ENCODE data around the gene C10orf105.

The C10orf105 gene

GRCh38 chr10:71737001-71737833 lies 17.6 kb upstream of the C10orf105 start:
- no peak for DNase-seq

GRCh38 chr10:71736570-71736952 lies 17.0 kb upstream of the C10orf105 start:
- DNase-seq: no peak

GRCh38 chr10:71735709-71736569 lies 16.4 kb upstream of the C10orf105 start:
- peak; percentile 43 for DNase-seq

DNA sequence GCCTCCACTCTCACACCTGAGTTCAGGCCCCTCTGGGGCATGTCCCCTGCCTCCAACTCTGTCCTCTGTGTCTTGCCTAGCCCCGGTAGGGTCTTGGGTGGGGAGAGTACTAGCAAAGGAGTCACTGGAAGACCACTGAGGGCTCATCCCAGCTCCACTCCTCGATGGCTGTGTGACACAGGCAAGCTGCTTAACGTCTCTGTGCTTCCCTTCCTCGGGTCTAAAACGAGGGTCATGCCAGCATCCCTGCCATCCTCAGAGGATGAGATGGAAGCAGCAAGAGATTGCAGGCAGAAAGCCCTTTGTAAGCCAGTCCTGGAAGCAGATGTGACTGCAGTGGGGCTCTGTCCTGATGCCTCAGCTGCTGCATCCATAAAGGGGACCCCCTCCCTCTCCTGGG lies 15.2 kb upstream of the C10orf105 start:
- DNase-seq: no peak

- DNase-seq: no peak
Observed at GRCh38 chr10:71731791-71732190, 12.2 kb upstream of the C10orf105 start.

DNA sequence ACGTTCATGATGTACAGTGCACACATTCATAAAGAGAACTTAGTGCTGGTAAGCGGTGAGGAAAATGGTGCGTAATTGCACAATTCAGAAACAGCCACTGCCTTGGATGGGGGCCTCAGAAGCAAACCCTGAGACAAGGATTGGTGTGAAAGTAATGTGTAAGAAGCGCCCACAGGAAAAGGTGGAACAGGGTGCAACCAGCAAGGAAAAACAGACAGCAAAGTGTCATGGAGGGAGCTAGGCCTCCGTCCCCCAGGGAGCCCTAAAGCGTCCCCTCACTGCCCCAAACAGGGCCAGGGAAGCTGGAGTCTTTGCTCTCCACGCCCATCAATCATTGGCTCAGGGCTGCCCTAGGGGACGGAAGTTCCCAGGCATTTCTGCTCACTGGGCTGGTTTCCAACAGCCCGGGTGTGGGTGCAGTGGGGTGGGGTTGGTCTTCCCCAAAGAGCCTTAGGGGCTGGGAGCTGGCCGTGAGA lies 9.6 kb upstream of the C10orf105 start:
- no peak for DNase-seq

DNA sequence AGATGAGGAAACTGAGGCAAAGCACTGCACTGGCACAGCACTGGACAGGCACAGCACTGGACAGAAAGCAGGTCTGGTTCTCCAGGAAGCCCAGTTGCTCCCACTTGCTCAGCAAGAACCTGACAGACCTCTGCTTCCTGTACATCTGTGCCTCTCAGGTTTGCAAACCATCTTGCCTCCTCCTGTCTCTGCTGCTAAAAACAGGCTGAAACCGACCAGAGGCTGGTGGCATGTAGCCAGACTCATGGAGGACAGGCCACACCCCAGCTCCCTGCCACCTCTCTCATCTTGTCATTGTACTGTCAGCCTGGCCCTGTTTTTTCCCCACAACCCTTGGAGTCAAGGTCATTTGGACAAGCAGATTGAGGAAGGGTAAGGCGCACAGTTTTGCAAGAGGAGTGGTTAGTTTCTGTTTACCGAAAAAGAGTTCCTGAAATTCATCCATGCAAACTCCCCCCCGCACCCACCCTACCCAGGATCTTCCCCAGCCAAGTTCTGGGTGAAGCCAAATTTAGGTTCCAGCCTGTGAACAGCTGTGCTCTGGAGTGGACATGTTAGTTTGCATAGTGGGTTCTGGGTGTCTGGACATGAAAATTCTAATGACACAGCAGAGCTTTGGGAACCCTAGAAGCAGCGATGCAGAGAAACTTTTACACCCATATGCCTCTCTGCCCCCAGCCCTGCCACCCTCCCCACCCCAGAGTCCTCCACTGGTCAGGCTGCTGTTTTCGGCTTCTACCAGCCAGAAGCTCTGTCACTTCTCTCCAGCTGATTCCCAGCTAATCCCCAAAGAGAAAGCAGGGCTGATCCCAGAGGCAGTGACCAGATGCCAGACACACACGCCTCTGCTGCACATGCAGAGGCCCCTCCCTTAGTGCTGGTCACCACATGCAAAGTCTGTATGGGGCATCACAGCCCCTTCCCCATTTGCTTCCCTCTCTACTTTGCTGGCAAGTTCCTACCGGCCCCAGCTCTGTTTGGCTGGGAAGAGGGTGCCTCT lies 8.5 kb upstream of the C10orf105 start:
- peak; percentile 56 for DNase-seq

GRCh38 chr10:71727105-71727737 lies 7.6 kb upstream of the C10orf105 start:
- peak; percentile 66 for DNase-seq

GRCh38 chr10:71726580-71727104 lies 7.1 kb upstream of the C10orf105 start:
- DNase-seq: peak; percentile 45

DNA sequence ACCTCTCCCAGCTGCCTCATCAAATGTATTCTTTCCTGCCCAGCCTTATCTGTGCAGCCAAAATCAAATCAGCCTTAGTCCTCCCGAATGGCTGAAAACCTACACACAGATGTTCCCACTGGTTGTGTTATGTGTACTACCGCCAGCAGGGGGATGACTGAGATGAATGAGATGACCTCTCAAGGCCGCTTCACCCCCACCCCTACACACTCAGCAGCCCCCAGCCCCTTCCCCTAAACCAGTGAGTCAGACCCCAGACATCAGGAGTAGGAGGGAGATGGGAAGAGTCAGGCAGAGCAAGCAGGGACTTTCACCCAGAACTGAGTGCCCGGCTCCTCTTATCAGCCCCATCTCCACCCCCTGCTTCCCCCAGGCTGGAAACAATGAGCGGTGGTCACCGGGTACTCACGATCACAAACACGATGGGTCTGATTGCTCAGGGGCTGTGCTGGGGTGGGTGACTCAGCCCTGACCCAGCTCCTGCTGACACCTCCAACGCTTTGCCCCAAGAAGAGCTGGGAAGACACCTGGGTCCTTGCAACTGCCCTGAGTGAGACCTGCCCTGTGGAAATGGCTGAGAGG lies 6.5 kb upstream of the C10orf105 start:
- DNase-seq: peak; percentile 72

GRCh38 chr10:71725249-71725648 lies 5.7 kb upstream of the C10orf105 start:
- DNase-seq: no peak

DNA sequence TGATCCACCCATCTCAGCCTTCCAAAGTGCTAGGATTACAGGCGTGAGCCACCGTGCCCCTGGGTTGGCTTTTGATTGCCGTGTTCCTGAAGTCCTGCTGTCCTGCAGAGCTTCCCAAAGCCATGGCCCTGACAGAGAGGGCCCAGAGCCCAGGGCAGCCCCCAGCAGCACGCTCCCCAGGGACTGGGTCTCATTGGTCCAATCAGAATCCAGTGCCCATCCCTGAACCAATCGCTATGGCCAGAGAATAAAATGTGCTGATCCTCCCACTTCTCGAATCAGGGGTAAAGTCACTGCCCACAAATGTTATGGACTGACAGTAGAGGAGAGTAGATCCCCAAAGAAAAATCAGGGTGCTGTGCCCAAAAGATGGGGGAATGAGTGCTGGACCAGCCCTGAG lies 5.0 kb upstream of the C10orf105 start:
- no peak for DNase-seq

GRCh38 chr10:71723311-71723710 lies 3.7 kb upstream of the C10orf105 start:
- DNase-seq: no peak

DNA sequence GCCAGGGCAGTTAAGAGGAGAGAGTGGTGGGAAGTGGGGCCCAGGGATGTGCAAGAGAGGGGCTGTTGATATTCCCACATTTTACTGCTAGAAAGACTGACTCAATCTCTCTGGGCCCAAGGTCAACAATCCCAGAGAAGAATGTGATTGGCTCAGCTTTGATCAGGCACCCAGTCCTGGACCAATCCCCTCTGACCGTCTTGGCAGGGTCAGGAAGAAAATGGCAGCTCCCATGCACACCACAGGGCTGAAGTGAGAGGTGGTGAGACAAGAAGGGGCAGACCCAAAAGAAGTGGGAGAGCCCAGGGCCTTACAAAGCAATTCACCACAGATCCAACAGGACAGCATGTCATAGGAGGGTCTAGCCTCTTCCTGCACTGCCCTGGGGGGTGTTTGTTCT lies 3.3 kb upstream of the C10orf105 start:
- no peak for DNase-seq

DNA sequence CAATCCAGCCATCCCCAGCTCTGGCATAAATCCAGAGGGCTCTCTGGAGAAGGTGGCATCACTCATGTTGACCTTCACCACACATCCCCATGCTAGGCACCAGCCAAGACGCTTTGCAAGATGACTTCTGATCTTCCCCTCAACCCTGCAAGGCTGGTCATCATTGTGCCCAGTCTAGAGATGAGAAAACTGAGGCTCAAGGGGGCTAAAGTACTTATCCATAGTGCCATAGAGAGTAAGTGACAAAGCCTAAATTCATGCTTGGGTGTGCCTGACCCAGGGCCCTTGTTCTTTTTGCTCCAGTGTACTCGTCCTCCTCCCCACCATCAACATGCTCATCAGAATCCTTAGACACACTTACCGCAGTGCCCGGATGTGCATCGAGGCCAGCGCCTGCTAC lies 1.7 kb upstream of the C10orf105 start:
- no peak for DNase-seq

DNA sequence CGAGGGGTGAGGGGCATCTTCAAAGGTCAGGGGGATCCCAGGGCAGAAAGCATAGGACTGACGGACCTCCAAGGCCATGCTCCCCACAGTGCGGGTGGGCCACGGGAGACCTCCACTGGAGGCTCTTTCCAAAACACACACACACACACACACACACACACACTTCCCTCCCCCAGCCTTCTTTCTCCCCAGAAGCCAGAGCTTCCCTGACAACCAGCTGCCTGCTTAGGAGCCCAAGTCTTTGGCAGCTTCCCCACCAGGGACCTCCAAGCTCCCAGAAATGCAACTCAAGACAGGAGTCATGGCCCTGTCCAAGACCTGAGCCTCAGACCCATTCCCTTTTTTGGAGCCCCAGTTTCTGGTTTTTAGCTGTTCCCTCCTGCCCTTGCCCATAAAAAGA lies 710 bp upstream of the C10orf105 start:
- DNase-seq: no peak

- DNase-seq: no peak
Observed at GRCh38 chr10:71719042-71719441, 536 bp downstream of the C10orf105 start.

DNA sequence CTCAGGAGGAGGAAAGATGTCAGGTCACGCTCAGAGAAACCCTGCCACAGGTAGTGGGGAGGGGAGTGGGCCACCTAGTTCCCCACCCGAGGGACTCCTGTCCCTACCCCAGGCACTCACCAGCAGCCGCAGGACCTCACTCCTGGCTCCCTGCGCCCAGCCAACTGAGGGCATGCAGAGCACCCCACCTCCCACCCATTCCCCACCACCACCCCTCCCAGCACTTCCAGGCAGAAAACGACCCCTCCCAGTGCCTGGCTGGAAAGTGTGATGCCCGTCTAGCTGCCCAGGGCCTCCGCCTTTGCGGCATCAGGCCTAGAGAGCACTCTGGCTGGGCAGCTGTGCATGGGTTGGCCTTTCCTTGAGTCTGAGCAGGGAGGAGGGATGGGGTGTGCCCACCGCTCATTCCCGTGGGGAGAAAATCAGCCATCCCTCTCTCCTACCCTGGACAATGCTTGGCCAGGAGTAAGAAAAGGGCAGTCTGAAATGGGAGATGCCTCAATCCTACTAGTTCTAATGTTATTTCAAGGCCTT lies 1.3 kb downstream of the C10orf105 start:
- DNase-seq: no peak

DNA sequence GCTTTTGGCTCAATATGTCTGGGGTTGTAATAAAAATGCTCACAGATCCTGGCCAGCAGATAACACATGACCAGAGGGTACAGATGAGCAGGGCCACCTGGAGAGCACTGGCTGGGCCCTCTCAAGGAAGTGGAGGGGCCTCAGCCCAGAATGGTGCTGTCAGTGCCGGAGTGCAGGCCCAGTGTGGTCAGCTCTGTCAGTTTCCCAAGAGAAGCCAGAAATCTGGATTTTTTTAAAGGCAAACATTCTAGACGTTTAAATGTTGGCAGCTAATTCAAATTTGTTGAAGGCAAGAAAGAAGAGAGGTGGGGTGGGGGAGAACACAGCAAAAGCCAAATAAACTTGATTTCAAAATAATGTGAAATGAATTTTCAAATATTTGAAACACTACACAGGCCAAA lies 2.0 kb downstream of the C10orf105 start:
- DNase-seq: no peak

- no peak for DNase-seq
Observed at GRCh38 chr10:71717056-71717455, 2.5 kb downstream of the C10orf105 start.

GRCh38 chr10:71716426-71716825 lies 3.2 kb downstream of the C10orf105 start:
- DNase-seq: no peak
